ENCODE results near the gene ILF2.

Gene ILF2

GRCh38 chr1:153698923-153699714 lies 28.3 kb upstream of the ILF2 start:
- POLR2A ChIA-PET = interaction anchor here (0.9 kb wide), 1 partner anchor 17 kb away, joined by 3 read pairs; no protein-coding TSS in a partner anchor
- H3K36me3 ChIP-seq (ENCODE audit: control insufficient read depth in 2 of 2, insufficient read depth in 1 of 2, low read length in 2 of 2) = no peaks in the 10 kb centered on the region
- CTCF ChIA-PET = no interaction called here
- no peak overlapping the region for H3K27ac ChIP-seq (ENCODE audit: extremely low read depth, low read depth, low read length)
- TF ChIP-seq ZNF600 (tag by site-specific recombination; IDR thresholded peaks at IDR 0.05) (peak; percentile 37; the same call in 1 of the 2 replicates), SCRT2 (tag by site-specific recombination; IDR thresholded peaks at IDR 0.05) (no peak), ZNF624 (tag by site-specific recombination; IDR thresholded peaks at IDR 0.05) (no peak), ZBTB17 (tag by site-specific recombination; IDR thresholded peaks at IDR 0.05) (peak; percentile 33; the same call in 1 of the 2 replicates), ZFP41 (tag by site-specific recombination; IDR thresholded peaks at IDR 0.05; ENCODE audit: borderline replicate concordance) (no peak), ZNF157 (tag by site-specific recombination; IDR thresholded peaks at IDR 0.05) (no peak), ZNF571 (tag by site-specific recombination; IDR thresholded peaks at IDR 0.05) (no peak)
- H3K9me3 ChIP-seq (ENCODE audit: control insufficient read depth, insufficient read depth, low read depth, low read length) = no peaks in the 10 kb centered on the region
- no peak overlapping the region for H3K4me3 ChIP-seq (ENCODE audit: low read depth, low read length)
- H3K4me1 ChIP-seq (ENCODE audit: control insufficient read depth, insufficient read depth, low read length) = no peaks in the 10 kb centered on the region

- H3K4me1 ChIP-seq (ENCODE audit: control insufficient read depth, insufficient read depth, low read length) = no peaks in the 10 kb centered on the region
- POLR2A ChIA-PET = interaction anchor here (0.5 to 0.9 kb wide), 2 partner anchors 17 to 38 kb away, joined by 3 to 5 read pairs; no protein-coding TSS in a partner anchor
- H3K9me3 ChIP-seq (ENCODE audit: control insufficient read depth, insufficient read depth, low read depth, low read length) = no peaks in the 10 kb centered on the region
- no peaks in the 10 kb centered on the region for H3K36me3 ChIP-seq (ENCODE audit: control insufficient read depth in 2 of 2, insufficient read depth in 1 of 2, low read length in 2 of 2)
- H3K27ac ChIP-seq (ENCODE audit: extremely low read depth, low read depth, low read length) = peak overlapping the region; percentile 2; the same call in 1 of the 2 replicates
- CTCF ChIA-PET = interaction anchor here (0.7 to 1.1 kb wide), 2 partner anchors 11 to 21 kb away, joined by 3 to 4 read pairs; no protein-coding TSS in a partner anchor
- H3K4me3 ChIP-seq (ENCODE audit: low read depth, low read length) = no peak overlapping the region
- peak; percentile 65 for TF ChIP-seq ZNF398 (tag by site-specific recombination; IDR thresholded peaks at IDR 0.05)
- TF ChIP-seq KLF17 (tag by site-specific recombination; IDR thresholded peaks at IDR 0.05) = peak; percentile 93
- TF ChIP-seq SCRT2 (tag by site-specific recombination; IDR thresholded peaks at IDR 0.05) = no peak
- peak; percentile 83 for TF ChIP-seq ZEB2 (tag by site-specific recombination; IDR thresholded peaks at IDR 0.05)
- TF ChIP-seq SP2 (tag by site-specific recombination; IDR thresholded peaks at IDR 0.05) = peak; percentile 91
- peak; percentile 53; the same call in 1 of the 2 replicates for TF ChIP-seq ZNF449 (tag by site-specific recombination; IDR thresholded peaks at IDR 0.05)
- no peak for TF ChIP-seq ZNF704 (tag by site-specific recombination; IDR thresholded peaks at IDR 0.05)
- no peak for TF ChIP-seq ZNF837 (tag by site-specific recombination; IDR thresholded peaks at IDR 0.05)
- no peak for TF ChIP-seq ZBTB48 (tag by site-specific recombination; IDR thresholded peaks at IDR 0.05)
- TF ChIP-seq ZNF707 (tag by site-specific recombination; IDR thresholded peaks at IDR 0.05) = no peak
- no peak for TF ChIP-seq ZNF529 (tag by site-specific recombination; IDR thresholded peaks at IDR 0.05; ENCODE audit: insufficient replicate concordance)
- TF ChIP-seq ZNF692 (tag by site-specific recombination; IDR thresholded peaks at IDR 0.05) = no peak
- TF ChIP-seq ZNF248 (tag by site-specific recombination; IDR thresholded peaks at IDR 0.05) = no peak
- TF ChIP-seq ZNF23 (tag by site-specific recombination; IDR thresholded peaks at IDR 0.05; ENCODE audit: borderline replicate concordance) = no peak
- no peak for TF ChIP-seq ZSCAN4 (tag by site-specific recombination; IDR thresholded peaks at IDR 0.05)
- TF ChIP-seq ZNF530 (tag by site-specific recombination; IDR thresholded peaks at IDR 0.05; ENCODE audit: low read depth) = no peak
- TF ChIP-seq RBAK (tag by site-specific recombination; IDR thresholded peaks at IDR 0.05) = no peak
Observed at GRCh38 chr1:153698020-153698922, 27.5 kb upstream of the ILF2 start.
